PFSK-1 (cell line): ENCODE results near the gene GPC6.

ENCODE experiments used
- FOXP2 ChIP-seq: optimal IDR thresholded peaks from 2 replicates; pipeline ENCODE3; 2011; ENCODE audit warnings: borderline replicate concordance, control low read depth, inconsistent platforms; ENCODE audit not compliant: insufficient read depth; ENCODE audit errors: extremely low read length, extremely low read depth
- POLR2AphosphoS5 ChIP-seq: IDR thresholded peaks from 2 replicates; pipeline ENCODE4 v1.6.1; 2012; ENCODE audit warnings: low read depth, mild to moderate bottlenecking, control low read depth, low read length, moderate library complexity
- REST ChIP-seq, 2 experiments: IDR thresholded peaks; 2 replicates each; pipeline versions ENCODE4 v1.6.1 to v1.8.0; 2011 to 2012; ENCODE audit warnings: low read depth in 2 of 2, low read length in 2 of 2, control low read depth in 1 of 2, inconsistent platforms in 1 of 2, mild to moderate bottlenecking in 1 of 2, moderate library complexity in 1 of 2; ENCODE audit not compliant: insufficient read depth in 1 of 2
- SIN3A ChIP-seq: IDR thresholded peaks from 2 replicates; pipeline ENCODE4 v1.6.1; 2012; ENCODE audit warnings: mild to moderate bottlenecking, low read length, moderate library complexity, borderline replicate concordance; ENCODE audit not compliant: insufficient read depth
- TAF1 ChIP-seq: IDR thresholded peaks from 2 replicates; pipeline ENCODE4 v1.6.1; 2012; ENCODE audit warnings: low read length, control low read depth, borderline replicate concordance; ENCODE audit not compliant: insufficient read depth

GPC6 gene

GRCh38 chr13:93304868-93305613 lies 78.4 kb downstream of the GPC6 start:
- TF ChIP-seq TAF1, result no peak
- no peak for TF ChIP-seq FOXP2
- TF ChIP-seq POLR2AphosphoS5, result no peak
- TF ChIP-seq REST (IDR thresholded peaks at IDR 0.05; ENCODE audit: insufficient read depth in 1 of 2, low read depth in 2 of 2, low read length in 2 of 2), result no peak
- no peak for TF ChIP-seq SIN3A

GRCh38 chr13:93305886-93306285 lies 79.3 kb downstream of the GPC6 start:
- TF ChIP-seq POLR2AphosphoS5, result no peak; the same call in 1 of the 2 replicates
- no peak for TF ChIP-seq TAF1
- no peak for TF ChIP-seq REST (IDR thresholded peaks at IDR 0.05; ENCODE audit: insufficient read depth in 1 of 2, low read depth in 2 of 2, low read length in 2 of 2)

- TF ChIP-seq POLR2AphosphoS5 (no peak), FOXP2 (no peak)
Observed at GRCh38 chr13:93307136-93307535, 80.5 kb downstream of the GPC6 start.

- no peak for TF ChIP-seq SIN3A
- no peak for TF ChIP-seq POLR2AphosphoS5
- TF ChIP-seq REST (IDR thresholded peaks at IDR 0.05; ENCODE audit: insufficient read depth in 1 of 2, low read depth in 2 of 2, low read length in 2 of 2), result no peak
- TF ChIP-seq FOXP2, result no peak
- no peak for TF ChIP-seq TAF1
Observed at GRCh38 chr13:93307651-93308050, 81.0 kb downstream of the GPC6 start.

GRCh38 chr13:93309886-93310523 lies 83.4 kb downstream of the GPC6 start:
- TF ChIP-seq SIN3A, result peak; percentile 72
- peak in 1 of 2 experiments; percentile 25; a peak in 1 of 4 replicates for TF ChIP-seq REST (IDR thresholded peaks at IDR 0.05; ENCODE audit: insufficient read depth in 1 of 2, low read depth in 2 of 2, low read length in 2 of 2)
- TF ChIP-seq POLR2AphosphoS5, result peak; percentile 39
- no peak for TF ChIP-seq FOXP2
- no peak for TF ChIP-seq TAF1
